ENCODE data around the gene MGMT.

- TF ChIP-seq CTCF (conservative IDR thresholded peaks at IDR 0.05 in 1 of 2, IDR thresholded peaks at IDR 0.05 in 1 of 2; ENCODE audit: low read depth in 1 of 2, low read length in 2 of 2) (no peak), EZH2 (IDR thresholded peaks at IDR 0.05; ENCODE audit: low read length, missing control alignments) (no peak)
Observed at GRCh38 chr10:129424978-129425377, 42.1 kb upstream of the MGMT start.

Measured in fibroblast of lung (primary cell).